Activated CD4-positive, alpha-beta T cell treated with anti-CD3 and anti-CD28 coated beads for 36 hours (primary cell): ENCODE measurements around the gene PRDM16. TPM values are rescaled to one million over a fixed set of nuclear protein-coding genes. Genes with fewer than 3 reads are reported as not detected.

Experiments
- ATAC-seq: fragments of 200-7000 bp; cut with Tn5 transposase; one replicate; pipeline ENCODE4 v1.10.0; 2021; ENCODE audit warnings: mild to moderate bottlenecking, moderate library complexity
- CTCF ChIA-PET: fragments of 350-600 bp; sonication (Branson Sonifier 250); formaldehyde crosslinking; loops from one replicate; lab custom pipeline; 2021; ENCODE audit warnings: antibody characterized with exemption; lab: Charles Lee
- POLR2A ChIA-PET: fragments of 350-600 bp; sonication (Branson Sonifier 250); formaldehyde crosslinking; loops from one replicate; lab custom pipeline; 2021; ENCODE audit warnings: antibody characterized with exemption, inconsistent platforms; lab: Charles Lee
- DNase-seq: peaks from one replicate; pipeline ENCODE4 v3.0.0-alpha.2; 2020
- H3K27ac Mint-ChIP-seq: one replicate; pipeline ENCODE4 v1.8.0; 2021; ENCODE audit warnings: mixed read lengths
- H3K27me3 Mint-ChIP-seq: one replicate; pipeline ENCODE4 v1.8.0; 2021; ENCODE audit warnings: mixed read lengths
- H3K36me3 Mint-ChIP-seq: one replicate; pipeline ENCODE4 v1.8.0; 2021; ENCODE audit warnings: low read depth, mixed read lengths
- H3K4me1 Mint-ChIP-seq: one replicate; pipeline ENCODE4 v1.8.0; 2021; ENCODE audit warnings: mixed read lengths
- H3K4me3 Mint-ChIP-seq: one replicate; pipeline ENCODE4 v1.8.0; 2021; ENCODE audit warnings: mild to moderate bottlenecking, moderate library complexity, mixed read lengths
- H3K9me3 Mint-ChIP-seq: one replicate; pipeline ENCODE4 v1.8.0; 2021; ENCODE audit warnings: low read depth, mixed read lengths
- intact Hi-C, 2 experiments: fragments of 100-400 bp; cut with DNase I in 1 of 2; cut with micrococcal nuclease in 1 of 2; formaldehyde crosslinking; loops; one replicate each; pipeline versions ENCODE4 v1.14.2 to v1.15.1; 2022 to 2024; cut with DNase I, micrococcal nuclease
- total RNA-seq, 2 experiments: library from RNA; stranded (reverse); gene quantifications; one replicate each; pipeline ENCODE4 v1.2.3, GENCODE V29; 2021

PRDM16 gene
- total RNA-seq, 2 experiments from 2014 or later: 0.32 TPM; not detected in 1

DNA sequence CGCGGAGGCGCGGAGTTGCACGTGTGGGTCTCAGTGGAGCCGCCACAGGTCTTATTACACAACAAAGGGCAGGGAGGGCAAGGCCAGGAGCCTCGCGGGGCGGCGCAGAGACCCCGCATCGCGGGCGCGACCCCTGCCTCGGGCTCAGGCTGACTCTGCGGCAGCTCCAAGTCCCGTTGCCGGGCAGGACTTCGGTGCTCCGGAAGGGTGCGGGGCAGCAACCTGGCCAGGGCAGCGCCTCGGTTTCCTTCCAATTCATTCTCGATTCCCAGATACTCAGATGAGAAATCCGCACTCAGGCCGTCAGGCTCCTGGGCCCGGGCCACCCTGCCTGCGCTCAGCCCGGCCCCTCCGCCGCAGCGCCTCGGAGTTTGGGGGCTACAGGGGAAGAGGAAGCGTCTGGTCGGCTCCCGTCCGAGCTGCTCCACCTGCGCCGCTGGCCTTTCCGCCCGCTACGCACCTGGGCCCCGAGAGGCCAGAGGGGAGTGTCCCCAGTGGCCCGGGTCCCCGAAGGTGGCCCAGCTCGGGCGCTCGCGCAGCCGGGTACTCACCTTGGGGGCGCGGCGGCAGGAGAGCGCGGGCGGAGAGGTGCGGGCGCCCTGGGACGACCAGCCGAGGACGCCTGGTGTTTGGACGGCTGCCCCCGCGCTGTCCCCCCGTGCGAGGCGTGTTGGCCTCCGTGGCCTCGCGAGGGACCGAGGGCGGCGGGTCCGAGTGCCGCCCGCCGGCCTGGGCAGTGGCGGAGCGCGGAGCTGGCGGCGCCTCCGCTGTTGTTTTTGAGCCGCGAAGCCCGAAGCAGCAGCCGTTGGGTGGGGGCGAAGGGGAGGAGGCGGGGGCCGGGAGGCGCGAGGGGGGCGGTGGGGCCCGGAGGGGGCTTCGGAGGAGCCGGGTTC is 1.1 kb upstream of the PRDM16 start:
- Mint-ChIP-seq H3K27me3 (peaks cover 16% of the 10 kb centered on the region), H3K4me3 (no peak overlapping the region), H3K27ac (no peak overlapping the region), H3K4me1 (peaks cover 2% of the 10 kb centered on the region), H3K36me3 (no peaks in the 10 kb centered on the region), H3K9me3 (no peaks in the 10 kb centered on the region)
- intact Hi-C loops: no loop called here
- ATAC-seq (no peak), DNase-seq (no peak)
- POLR2A ChIA-PET: no interaction called here
- CTCF ChIA-PET: no interaction called here

DNA sequence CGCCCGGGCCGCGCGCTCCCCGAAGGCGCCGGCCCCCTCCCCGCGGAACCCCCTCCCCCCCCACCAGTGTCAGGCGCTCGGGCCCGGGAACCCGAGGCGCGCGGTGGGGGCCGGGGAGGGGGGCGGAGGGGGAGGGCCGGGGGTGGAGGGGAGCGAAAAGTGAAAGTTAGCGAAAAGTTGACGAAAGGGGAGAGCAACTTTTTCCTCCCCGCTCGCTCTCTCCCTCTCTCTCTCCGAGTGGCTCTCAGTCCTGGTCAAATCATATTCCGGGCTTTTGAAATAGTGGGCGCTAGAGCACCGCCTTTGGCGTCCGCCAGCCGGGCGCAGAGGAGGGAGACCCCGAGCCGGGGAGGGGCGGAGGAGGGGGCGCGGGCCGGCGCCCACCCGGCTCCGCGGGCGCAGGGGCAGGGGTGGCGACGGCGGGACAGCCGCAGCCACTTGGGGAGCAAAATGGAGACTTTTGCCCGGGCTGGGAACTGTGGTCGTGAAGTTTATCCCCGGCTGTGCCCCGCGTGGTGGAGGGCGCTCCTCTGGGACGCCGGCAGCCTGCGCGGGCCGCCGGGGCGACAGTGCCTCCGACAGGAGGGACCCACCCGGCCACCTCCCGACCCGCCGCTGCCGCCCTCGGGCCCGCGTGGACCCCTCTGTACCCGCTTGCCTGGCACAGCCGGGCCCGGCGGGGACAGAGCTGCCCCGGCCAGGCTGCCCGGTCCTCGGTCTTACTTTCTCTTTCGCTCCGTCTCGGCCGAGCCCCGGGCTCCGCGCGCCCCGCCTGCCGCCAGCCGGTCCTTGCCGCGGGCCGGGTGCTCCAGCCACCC is 697 bp downstream of the PRDM16 start:
- intact Hi-C loops: no loop called here
- DNase-seq (peak; percentile 30), ATAC-seq (peak; percentile 36)
- H3K27me3 Mint-ChIP-seq: peaks cover 20% of the 10 kb centered on the region
- ChIA-PET POLR2A (no interaction called here), CTCF (interaction anchor here (1.0 kb wide), 1 partner anchor 20 kb away, joined by 3 read pairs; no protein-coding TSS in a partner anchor)
- H3K4me1 Mint-ChIP-seq: peaks cover 2% of the 10 kb centered on the region
- H3K9me3 Mint-ChIP-seq: no peaks in the 10 kb centered on the region
- no peak overlapping the region for H3K4me3 Mint-ChIP-seq
- no peaks in the 10 kb centered on the region for H3K36me3 Mint-ChIP-seq
- no peak overlapping the region for H3K27ac Mint-ChIP-seq

DNA sequence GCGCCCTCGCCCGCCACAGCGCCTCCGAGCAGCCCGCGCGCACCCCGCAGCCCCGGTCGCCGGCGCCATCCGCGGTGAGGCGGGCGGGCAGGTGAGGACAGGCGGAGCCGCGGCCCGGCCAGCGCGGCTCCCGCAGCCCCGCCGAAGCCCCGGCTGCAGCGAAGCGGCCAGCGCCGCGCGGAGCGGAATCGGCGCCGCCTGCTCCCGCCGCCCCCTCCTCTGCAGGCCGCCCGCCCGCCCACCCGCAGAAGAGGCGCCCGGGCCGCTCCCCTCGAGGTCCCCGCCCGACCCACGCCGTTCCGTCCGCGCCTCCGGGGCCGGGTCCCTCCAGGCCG is 1.3 kb downstream of the PRDM16 start:
- Mint-ChIP-seq H3K27me3 (peaks cover 20% of the 10 kb centered on the region), H3K27ac (no peak overlapping the region), H3K4me3 (no peak overlapping the region), H3K4me1 (peaks cover 2% of the 10 kb centered on the region), H3K36me3 (no peaks in the 10 kb centered on the region), H3K9me3 (no peaks in the 10 kb centered on the region)
- POLR2A ChIA-PET: no interaction called here
- no peak for ATAC-seq
- CTCF ChIA-PET: interaction anchor here (1.0 kb wide), 1 partner anchor 20 kb away, joined by 3 read pairs; no protein-coding TSS in a partner anchor
- intact Hi-C loops: no loop called here
- DNase-seq: no peak

DNA sequence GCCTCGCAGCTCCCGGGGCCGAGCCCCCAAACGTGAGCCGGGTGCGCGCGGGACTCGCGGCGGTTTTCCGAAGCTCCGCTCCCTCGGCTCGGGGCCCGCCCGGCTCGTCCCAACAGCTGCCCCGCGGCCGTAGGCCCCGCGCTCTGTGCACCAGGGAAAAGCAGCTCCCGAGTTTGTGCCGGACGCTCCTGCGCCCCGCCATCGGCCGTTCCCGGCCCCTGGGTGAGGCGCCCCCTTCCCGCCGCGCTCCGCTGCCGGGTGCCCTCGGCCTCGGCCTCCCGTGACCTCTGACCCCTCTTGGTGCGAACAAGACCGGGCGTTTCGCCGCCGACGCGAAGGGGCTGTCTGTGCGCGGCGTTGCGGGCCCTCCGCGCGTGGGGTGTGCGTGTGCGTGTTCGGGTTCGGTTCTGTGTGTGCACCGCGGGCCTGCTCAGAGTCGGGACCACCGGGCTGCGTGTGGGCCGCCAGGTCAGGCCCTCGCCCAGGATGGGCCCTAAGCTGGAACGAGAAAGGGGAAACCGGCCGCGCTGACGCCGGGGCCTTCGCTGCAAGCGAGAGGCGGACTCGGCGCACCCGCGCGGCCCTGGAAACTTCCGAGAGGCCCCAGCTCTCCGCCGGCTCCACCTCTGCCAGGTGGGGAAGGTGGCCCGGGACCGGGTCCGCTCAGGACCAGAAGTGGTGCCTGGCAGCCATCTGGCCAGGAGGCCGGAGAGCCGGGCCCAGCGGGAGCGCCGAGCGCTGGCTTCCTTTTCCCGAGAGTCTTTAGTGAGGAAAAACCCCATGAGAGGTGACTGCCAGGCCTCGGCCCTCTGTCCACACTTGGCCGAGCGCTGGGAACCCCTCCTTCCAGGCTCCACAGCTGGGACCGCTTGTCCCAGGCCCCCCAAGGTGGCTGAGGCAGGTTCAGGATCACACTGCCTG is 1.9 kb downstream of the PRDM16 start:
- CTCF ChIA-PET: interaction anchor here (0.6 to 1.0 kb wide), 2 partner anchors 19 to 951 kb away, joined by 3 to 4 read pairs; no protein-coding TSS in a partner anchor
- POLR2A ChIA-PET: no interaction called here
- H3K27ac Mint-ChIP-seq: no peak overlapping the region
- H3K36me3 Mint-ChIP-seq: no peaks in the 10 kb centered on the region
- H3K4me3 Mint-ChIP-seq: no peak overlapping the region
- DNase-seq (no peak), ATAC-seq (no peak)
- intact Hi-C loops: no loop called here
- peaks cover 20% of the 10 kb centered on the region for H3K27me3 Mint-ChIP-seq
- no peaks in the 10 kb centered on the region for H3K9me3 Mint-ChIP-seq
- H3K4me1 Mint-ChIP-seq: peaks cover 2% of the 10 kb centered on the region

DNA sequence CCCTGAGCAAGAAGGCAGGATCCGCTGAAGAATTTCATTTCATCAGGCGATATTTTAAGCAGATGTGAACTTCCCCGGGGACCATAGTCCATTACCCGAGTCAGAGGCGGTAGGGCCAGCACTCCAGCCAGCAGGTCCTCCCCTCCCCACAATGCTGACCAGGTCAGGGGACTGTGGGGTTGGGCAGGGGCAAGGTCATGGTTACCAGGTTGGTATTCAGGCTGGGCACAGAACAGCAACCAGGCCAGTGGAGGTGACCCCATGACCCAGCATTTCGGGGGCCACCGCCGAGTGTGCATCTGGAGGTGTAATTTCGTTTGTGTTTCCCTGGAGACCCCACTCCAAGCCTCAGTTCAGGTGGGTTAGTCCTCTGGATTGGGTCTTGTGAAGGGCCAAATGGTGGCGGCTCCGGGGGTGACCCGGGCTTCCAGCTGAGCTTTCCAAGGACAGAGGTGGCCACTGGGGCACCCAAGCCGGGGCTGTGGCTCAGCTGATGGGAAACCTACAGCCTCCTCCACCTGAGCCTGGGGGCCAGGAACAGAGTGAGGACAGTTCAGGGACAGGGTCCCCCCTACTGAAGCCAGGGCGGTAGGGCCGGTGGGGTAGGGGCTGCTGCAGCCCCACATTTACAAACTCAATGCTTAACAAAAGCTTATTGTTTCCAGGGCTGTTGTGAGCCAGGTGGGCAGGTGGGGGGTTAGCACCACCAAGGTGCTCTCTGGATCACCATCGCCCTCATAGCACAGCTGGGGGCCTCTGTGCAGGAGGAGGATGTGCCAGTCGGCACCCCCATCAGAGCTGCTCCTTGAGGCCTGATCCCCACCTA is 2.8 kb downstream of the PRDM16 start:
- no peaks in the 10 kb centered on the region for H3K36me3 Mint-ChIP-seq
- H3K27ac Mint-ChIP-seq: no peak overlapping the region
- peaks cover 21% of the 10 kb centered on the region for H3K27me3 Mint-ChIP-seq
- no peaks in the 10 kb centered on the region for H3K9me3 Mint-ChIP-seq
- POLR2A ChIA-PET: no interaction called here
- H3K4me3 Mint-ChIP-seq: no peak overlapping the region
- DNase-seq: no peak
- intact Hi-C loops: no loop called here
- H3K4me1 Mint-ChIP-seq: peaks cover 2% of the 10 kb centered on the region
- CTCF ChIA-PET: no interaction called here
- no peak for ATAC-seq

DNA sequence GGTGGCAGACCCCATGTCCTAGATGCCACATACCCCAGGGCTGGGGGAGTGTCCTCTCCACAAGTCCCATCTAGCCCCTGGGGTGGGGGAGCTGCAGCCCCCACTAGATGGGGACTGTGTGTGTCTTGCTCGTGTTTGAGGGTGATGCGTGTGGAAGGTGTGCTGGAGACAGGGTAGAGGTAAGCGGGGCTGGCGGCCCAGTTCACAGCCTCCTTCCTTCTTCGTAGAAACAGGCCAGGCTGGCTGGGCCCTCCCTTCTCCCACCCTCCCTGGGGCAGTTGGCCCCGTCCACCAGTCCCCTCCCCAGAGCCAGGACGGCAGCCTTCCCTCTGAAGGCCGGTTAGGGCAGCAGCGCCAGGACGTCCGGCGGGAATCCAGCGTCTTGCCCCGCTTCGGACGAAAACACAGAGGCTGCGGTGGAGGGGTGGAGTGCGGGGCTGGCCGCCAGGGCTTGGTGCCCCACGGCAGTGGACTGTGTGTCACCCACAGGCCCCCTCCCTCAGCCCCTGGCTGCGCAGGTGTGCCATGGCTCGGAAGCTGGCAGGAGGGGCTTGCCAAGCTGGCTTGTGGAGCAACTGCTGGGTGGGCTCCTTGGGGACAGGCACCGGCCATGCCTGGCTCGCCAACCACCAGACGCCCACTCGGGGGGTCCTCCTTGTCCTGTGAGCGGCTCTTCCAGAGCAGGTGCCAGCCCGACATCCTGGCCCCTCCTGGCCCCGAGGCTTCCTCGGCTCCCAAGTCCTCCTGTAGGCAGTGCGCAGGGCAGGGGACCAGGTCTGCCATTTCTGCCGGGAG is 3.6 kb downstream of the PRDM16 start:
- ATAC-seq: no peak
- CTCF ChIA-PET: no interaction called here
- POLR2A ChIA-PET: no interaction called here
- intact Hi-C loops: no loop called here
- H3K4me3 Mint-ChIP-seq: no peak overlapping the region
- H3K36me3 Mint-ChIP-seq: no peaks in the 10 kb centered on the region
- H3K4me1 Mint-ChIP-seq: peaks cover 2% of the 10 kb centered on the region
- no peak for DNase-seq
- H3K27ac Mint-ChIP-seq: no peak overlapping the region
- no peaks in the 10 kb centered on the region for H3K9me3 Mint-ChIP-seq
- H3K27me3 Mint-ChIP-seq: peaks cover 23% of the 10 kb centered on the region

DNA sequence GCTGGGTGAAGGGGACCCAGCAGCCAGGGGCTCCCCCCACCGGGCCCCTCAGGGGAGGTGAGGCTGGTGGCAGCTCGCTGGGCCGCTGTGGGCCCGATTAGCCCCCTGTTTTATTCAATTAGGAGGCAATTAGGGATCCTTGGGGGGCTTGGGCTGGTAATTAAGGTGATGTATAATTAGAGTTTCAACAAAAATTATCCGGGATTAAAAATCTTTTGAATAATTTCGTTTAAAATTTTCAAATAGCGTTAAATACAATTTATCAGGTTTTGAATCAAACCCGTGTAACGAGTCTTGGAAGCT is 4.1 kb downstream of the PRDM16 start:
- H3K4me1 Mint-ChIP-seq: peaks cover 2% of the 10 kb centered on the region
- no peak for DNase-seq
- CTCF ChIA-PET: no interaction called here
- H3K27ac Mint-ChIP-seq: no peak overlapping the region
- no peak overlapping the region for H3K4me3 Mint-ChIP-seq
- ATAC-seq: no peak
- no peaks in the 10 kb centered on the region for H3K9me3 Mint-ChIP-seq
- intact Hi-C loops: no loop called here
- peaks cover 23% of the 10 kb centered on the region for H3K27me3 Mint-ChIP-seq
- no peaks in the 10 kb centered on the region for H3K36me3 Mint-ChIP-seq
- POLR2A ChIA-PET: no interaction called here

DNA sequence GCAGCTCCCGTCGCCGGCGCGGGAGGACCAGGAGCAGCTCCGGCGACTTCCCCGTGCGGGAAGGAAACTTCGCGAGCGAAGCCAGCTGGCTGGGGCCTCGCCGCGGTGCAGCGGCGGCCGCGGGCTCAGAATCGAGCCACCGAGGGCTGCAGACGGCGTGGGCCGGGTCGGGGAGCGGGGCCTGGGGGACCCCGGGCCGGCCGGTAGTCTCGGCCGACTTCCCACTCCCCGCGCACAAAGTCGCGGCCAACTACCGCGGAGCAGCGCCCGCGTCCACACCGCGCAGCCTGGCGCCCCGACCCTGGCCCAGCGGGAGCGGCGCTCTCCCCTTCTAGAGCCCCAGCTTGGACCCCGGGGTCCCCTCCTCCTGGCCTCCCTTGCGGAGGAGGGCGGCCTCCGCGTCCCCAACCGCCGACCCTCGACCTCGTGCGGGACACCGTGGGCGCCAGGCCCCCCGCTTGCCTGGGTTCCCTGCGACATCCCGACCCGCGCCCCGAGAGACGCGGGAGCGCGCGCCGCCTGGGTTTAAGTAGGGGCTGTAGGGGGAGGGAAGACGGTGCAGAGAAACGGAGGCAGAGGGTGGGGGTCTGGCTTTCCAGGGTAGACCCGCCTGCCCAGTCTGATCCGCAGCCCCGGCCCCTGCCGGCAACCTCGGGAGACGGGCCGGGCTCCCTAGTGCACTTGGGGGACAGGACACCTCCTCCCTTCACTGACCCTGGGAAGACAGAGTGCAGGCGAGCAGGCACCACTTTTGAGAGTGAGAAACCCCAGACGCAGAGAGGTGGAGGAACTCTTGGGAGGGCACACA is 4.7 kb downstream of the PRDM16 start:
- no peaks in the 10 kb centered on the region for H3K9me3 Mint-ChIP-seq
- H3K27ac Mint-ChIP-seq: no peak overlapping the region
- intact Hi-C loops: no loop called here
- DNase-seq (no peak), ATAC-seq (no peak)
- ChIA-PET CTCF (no interaction called here), POLR2A (no interaction called here)
- H3K27me3 Mint-ChIP-seq: peaks cover 23% of the 10 kb centered on the region
- no peaks in the 10 kb centered on the region for H3K36me3 Mint-ChIP-seq
- H3K4me1 Mint-ChIP-seq: peaks cover 2% of the 10 kb centered on the region
- H3K4me3 Mint-ChIP-seq: no peak overlapping the region

DNA sequence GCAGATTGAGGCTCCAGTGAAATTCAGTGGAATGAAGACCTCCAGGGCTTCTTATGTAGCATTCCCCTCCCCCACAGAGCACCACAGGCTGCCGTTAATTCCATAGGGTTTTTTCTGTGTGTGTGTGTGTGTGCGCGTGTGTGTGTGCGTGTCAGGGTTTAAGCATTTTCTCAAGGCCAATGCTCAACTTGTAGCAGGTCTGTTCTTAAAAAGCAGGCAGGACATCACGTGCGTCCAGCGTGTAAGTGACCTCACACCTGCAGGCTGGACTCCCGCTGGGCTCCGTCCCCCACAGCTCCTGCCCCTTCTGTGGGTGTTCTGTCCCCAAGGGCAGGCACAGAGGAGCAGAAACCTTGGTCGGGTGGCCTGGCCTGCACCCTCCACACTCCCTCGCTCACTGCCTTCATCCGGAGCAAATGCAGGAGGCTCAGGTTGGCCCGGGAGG is 5.3 kb downstream of the PRDM16 start:
- Mint-ChIP-seq H3K27ac (no peak overlapping the region), H3K27me3 (peaks cover 22% of the 10 kb centered on the region), H3K4me3 (no peak overlapping the region), H3K4me1 (no peaks in the 10 kb centered on the region), H3K36me3 (no peaks in the 10 kb centered on the region), H3K9me3 (no peaks in the 10 kb centered on the region)
- ATAC-seq (no peak), DNase-seq (no peak)
- intact Hi-C loops: no loop called here
- POLR2A ChIA-PET: no interaction called here
- CTCF ChIA-PET: no interaction called here

DNA sequence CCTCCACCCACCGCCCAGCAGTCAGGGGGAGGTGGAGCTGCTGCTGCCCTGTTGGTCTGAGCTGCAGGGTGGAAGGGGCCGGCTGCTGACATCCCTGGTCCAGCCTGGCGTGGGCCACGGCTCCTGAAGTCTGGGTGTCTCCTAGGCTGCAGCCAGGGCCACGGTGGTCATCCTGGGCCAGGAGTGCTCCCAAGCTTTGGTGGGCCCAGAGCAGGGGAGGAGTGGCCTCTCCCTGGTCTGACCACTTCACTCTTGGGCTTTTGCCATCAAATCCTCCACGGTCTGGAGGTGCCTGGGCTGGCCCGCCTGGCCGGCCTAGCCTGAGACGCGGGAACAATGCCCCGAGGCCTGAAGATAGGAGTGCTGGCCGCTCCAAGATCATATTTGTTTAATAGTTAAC is 5.8 kb downstream of the PRDM16 start:
- Mint-ChIP-seq H3K4me1 (no peaks in the 10 kb centered on the region), H3K36me3 (no peaks in the 10 kb centered on the region), H3K4me3 (no peak overlapping the region), H3K27ac (no peak overlapping the region), H3K27me3 (peaks cover 22% of the 10 kb centered on the region), H3K9me3 (no peaks in the 10 kb centered on the region)
- no peak for ATAC-seq
- ChIA-PET POLR2A (no interaction called here), CTCF (no interaction called here)
- DNase-seq: no peak
- intact Hi-C loops: no loop called here
